Activated naive CD4-positive, alpha-beta T cell treated with anti-CD3 and anti-CD28 coated beads, Interleukin-2, amount 10 ng/mL, durations not matched to agents 7 days and 5 days (primary cell): ENCODE measurements around the gene ZNF324B.
A peak's percentile ranks its signal among the peaks of the same experiment; 100 is the strongest.
"Not testable (repeated sequence)": the region's sequence is repeated elsewhere in the genome, so short reads cannot be mapped to it uniquely, and the experiment has no call there.

Experiments used
- CTCF ChIA-PET: fragments of 350-600 bp; sonication (Branson Sonifier 250); formaldehyde crosslinking; loops from one replicate; lab custom pipeline; 2021; ENCODE audit warnings: antibody characterized with exemption; lab: Charles Lee
- DNase-seq: peaks from one replicate; pipeline ENCODE4 v3.0.0-alpha.2; 2020
- H3K27ac Mint-ChIP-seq: one replicate; pipeline ENCODE4 v1.8.0; 2021; ENCODE audit warnings: mild to moderate bottlenecking, moderate library complexity, mixed read lengths
- H3K27me3 Mint-ChIP-seq: one replicate; pipeline ENCODE4 v1.8.0; 2021; ENCODE audit warnings: mild to moderate bottlenecking, mixed read lengths
- H3K36me3 Mint-ChIP-seq: one replicate; pipeline ENCODE4 v1.8.0; 2021; ENCODE audit warnings: mixed read lengths
- H3K4me1 Mint-ChIP-seq: one replicate; pipeline ENCODE4 v1.8.0; 2021; ENCODE audit warnings: mixed read lengths
- H3K4me3 Mint-ChIP-seq: one replicate; pipeline ENCODE4 v1.8.0; 2021; ENCODE audit warnings: mild to moderate bottlenecking, moderate library complexity, mixed read lengths
- H3K9me3 Mint-ChIP-seq: one replicate; pipeline ENCODE4 v1.8.0; 2021; ENCODE audit warnings: mixed read lengths

Gene ZNF324B

DNA sequence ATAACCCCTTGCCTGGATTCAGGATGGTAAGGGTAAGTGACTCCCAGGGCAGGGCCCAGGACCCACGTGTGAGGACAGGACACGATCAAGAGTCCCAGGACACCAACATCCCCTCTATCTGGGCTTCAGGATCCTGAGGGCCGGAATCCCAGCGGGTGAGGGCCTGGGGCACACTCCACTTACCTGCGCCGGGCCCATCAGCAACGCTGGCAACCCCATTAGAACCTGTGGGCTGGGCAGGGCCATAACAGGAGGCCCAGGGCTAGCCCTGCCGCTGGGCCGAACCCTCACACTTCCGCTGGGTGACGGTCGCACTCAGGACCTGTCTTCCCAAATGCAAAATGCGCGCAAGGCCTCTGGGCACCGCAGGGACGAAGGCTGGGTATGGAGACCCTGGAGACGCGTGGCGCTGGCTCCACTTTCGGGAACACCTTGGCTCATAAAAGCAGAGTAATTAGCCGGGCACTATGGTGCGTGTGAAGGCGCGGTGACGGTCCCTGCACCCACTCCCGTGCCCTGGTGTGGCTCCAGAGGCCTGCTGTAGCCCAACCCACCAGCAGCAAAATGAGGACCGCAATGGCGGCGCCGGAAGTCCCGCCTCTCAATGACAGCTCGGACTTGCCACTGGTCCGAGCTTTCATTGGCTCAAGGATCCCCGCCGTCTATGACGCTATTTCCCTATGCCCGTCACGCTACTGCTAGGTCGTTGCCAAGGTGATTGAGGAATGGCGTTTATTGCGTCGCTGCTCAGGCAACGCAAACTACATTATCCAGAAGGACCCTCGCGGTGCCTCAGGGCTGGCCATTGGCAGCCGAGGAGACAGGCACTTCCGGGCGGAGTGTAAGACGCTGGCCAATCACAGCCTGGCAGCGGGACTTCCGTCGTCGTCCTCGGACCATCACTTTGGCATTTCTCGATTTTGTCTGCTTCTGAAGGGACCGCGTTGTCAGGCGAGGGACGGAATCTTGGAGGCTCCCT, 11.6 kb upstream of the ZNF324B start, which contains the start of gene ZNF132:
Gene ZNF132, minus strand, starts transcription at position 578 of the 979 bp plus-strand sequence. Its CDS starts 332 bp downstream, at position 246.
- H3K9me3 Mint-ChIP-seq, result peaks cover 63% of the 10 kb centered on the region
- H3K27ac Mint-ChIP-seq, result peak within 1 kb of the TSS; percentile 96
- CTCF ChIA-PET, result no interaction called here
- peak within 1 kb of the TSS; percentile 96 for H3K4me3 Mint-ChIP-seq
- H3K4me1 Mint-ChIP-seq, result peaks cover 28% of the 10 kb centered on the region
- peaks cover 3% of the 10 kb centered on the region for H3K27me3 Mint-ChIP-seq
- peak; percentile 97 for DNase-seq
- peaks cover 50% of the 10 kb centered on the region for H3K36me3 Mint-ChIP-seq

DNA sequence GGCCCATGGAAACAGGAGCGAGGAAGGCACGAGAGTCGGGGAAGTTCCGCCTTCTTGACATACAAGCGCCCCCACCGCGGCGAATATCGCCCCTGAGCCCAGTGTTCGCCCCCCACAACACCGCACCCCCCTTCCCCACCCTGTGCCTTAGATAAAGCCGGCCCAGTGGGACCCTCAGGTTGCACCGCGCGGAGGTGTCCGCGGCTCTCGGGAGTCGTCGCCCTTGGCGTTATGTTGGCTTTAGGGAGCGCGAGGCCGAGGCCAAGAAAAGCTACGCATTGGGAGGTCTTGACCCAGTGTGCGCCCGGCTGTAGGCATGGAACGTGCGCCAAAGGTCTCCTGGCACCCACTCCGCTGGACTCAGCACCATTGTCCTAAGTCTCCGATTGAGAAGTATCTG, 10.9 kb upstream of the ZNF324B start:
- Mint-ChIP-seq H3K4me3 (peak overlapping the region; percentile 96), H3K27me3 (peaks cover 3% of the 10 kb centered on the region), H3K9me3 (peaks cover 57% of the 10 kb centered on the region), H3K36me3 (peaks cover 43% of the 10 kb centered on the region), H3K4me1 (peaks cover 28% of the 10 kb centered on the region), H3K27ac (peak overlapping the region; percentile 96)
- CTCF ChIA-PET, result no interaction called here
- no peak for DNase-seq

DNA sequence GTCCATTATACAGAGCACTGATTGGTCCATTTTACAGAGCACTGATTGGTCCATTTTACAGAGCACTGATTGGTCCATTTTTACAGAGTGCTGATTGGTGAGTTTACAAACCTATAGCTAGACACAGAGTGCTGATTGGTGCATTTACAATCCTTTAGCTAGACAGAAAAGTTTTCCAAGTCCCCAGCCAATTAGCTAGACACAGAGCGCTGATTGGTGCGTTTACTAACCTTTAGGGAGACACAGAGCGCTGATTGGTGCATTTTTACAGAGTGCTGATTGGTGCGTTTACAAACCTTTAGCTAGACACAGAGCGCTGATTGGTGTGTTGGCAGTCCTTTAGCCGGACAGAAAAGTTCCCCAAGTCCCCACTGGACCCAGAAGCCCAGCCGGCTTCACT, 8.4 kb upstream of the ZNF324B start:
- CTCF ChIA-PET, H3K27ac Mint-ChIP-seq, H3K4me3 Mint-ChIP-seq, DNase-seq: not testable (repeated sequence)
- Mint-ChIP-seq H3K27me3 (peaks cover 16% of the 10 kb centered on the region), H3K9me3 (peaks cover 41% of the 10 kb centered on the region), H3K36me3 (peaks cover 27% of the 10 kb centered on the region), H3K4me1 (peaks cover 25% of the 10 kb centered on the region)

DNA sequence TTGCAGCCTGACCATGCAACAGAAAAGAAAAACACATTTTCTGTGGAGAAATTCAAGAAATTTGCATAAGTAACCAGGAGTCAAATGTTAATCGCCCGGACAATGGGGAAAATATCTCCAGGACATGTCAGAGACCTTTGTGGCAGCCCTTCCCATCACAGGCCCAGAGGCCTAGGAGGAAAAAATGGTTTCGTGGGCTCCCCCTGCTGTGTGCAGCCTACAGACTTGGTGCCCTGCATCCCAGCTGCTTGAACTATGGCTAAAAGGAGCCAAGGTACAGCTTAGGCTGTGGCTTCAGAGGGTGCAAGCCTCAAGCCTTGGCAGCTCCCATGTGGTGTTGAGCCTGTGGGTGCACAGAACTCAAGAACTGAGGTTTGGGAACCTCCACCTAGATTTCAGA, 2.6 kb upstream of the ZNF324B start:
- CTCF ChIA-PET, H3K27ac Mint-ChIP-seq, H3K4me3 Mint-ChIP-seq, DNase-seq: not testable (repeated sequence)
- H3K36me3 Mint-ChIP-seq, result peaks cover 14% of the 10 kb centered on the region
- H3K9me3 Mint-ChIP-seq, result peaks cover 16% of the 10 kb centered on the region
- peaks cover 22% of the 10 kb centered on the region for H3K4me1 Mint-ChIP-seq
- H3K27me3 Mint-ChIP-seq, result peaks cover 38% of the 10 kb centered on the region

DNA sequence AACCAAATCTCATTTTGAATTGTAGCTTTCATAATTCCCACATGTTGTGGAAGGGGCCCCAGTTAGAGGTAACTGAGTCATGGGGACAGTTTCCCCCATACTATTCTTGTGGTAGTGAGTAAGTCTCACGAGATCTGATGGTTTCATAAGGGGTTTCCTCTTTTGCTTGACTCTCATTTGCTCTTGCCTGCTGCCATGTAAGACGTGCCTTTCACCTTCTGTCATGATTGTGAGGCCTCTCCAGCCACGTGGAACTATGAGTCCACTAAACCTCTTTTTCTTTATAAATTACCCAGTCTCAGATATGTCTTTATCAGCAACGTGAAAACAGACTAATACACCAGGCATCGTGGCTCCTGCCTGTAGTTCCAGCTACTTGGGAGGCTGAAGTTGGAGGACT, 1.4 kb upstream of the ZNF324B start:
- H3K27ac Mint-ChIP-seq, CTCF ChIA-PET, H3K4me3 Mint-ChIP-seq, DNase-seq: not testable (repeated sequence)
- H3K36me3 Mint-ChIP-seq, result peaks cover 21% of the 10 kb centered on the region
- peaks cover 38% of the 10 kb centered on the region for H3K27me3 Mint-ChIP-seq
- H3K9me3 Mint-ChIP-seq, result peaks cover 13% of the 10 kb centered on the region
- H3K4me1 Mint-ChIP-seq, result peaks cover 22% of the 10 kb centered on the region

DNA sequence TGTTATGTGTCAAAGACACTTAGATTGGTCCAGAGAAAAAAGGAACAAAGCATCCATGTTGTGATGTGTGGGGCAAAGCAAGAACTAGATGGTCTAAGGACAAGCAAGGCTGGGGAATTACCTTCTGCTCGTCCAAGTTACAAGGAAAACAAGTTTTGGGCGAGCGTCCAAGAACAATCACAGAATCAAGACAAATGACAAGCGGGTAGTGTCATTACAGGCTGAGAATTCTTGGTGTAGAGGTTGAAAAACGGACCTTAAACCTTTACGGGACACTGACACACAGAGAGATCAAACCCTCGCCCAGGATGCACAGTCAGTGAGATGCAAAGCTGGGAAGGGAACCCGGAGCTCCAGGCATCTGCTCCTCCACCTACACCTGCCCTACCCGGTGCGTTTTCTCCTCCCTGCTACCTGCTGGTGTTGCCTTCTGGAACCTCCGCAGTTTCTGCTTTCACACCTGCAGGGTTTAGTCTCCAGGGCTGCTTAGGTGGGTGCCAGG, 515 bp upstream of the ZNF324B start:
- H3K27ac Mint-ChIP-seq, result peak overlapping the region; percentile 70
- H3K4me1 Mint-ChIP-seq, result peaks cover 22% of the 10 kb centered on the region
- CTCF ChIA-PET, result interaction anchor here (0.8 to 1.0 kb wide), 2 partner anchors 42 to 88 kb away, joined by 3 read pairs; partner anchors contain the start of genes ZNF497 and ZNF584
- DNase-seq, result no peak
- H3K27me3 Mint-ChIP-seq, result peaks cover 38% of the 10 kb centered on the region
- peaks cover 13% of the 10 kb centered on the region for H3K9me3 Mint-ChIP-seq
- peak overlapping the region; percentile 67 for H3K4me3 Mint-ChIP-seq
- peaks cover 23% of the 10 kb centered on the region for H3K36me3 Mint-ChIP-seq

DNA sequence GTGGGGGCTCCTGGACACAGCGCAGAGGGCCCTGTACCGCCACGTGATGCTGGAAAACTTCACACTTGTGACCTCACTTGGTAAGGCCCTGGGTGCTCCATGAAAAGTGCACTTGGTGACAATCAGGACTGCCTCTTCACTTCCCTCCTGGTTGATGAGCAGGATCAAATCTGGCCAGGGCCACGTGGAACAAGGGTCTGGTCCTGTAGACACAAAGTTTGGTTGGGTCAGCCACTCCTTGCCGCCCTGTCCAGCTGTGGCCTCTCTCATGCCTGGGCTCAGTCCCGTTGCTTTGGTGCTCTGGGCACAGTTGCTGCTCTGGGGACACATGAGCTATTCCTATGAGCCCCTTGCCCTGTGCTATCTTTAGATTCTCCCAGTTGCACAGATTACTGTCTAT, 2.3 kb downstream of the ZNF324B start:
- Mint-ChIP-seq H3K4me3 (no peak overlapping the region), H3K9me3 (peaks cover 6% of the 10 kb centered on the region), H3K36me3 (peaks cover 34% of the 10 kb centered on the region), H3K4me1 (peaks cover 22% of the 10 kb centered on the region), H3K27me3 (peaks cover 22% of the 10 kb centered on the region), H3K27ac (no peak overlapping the region)
- no peak for DNase-seq
- CTCF ChIA-PET, result no interaction called here

DNA sequence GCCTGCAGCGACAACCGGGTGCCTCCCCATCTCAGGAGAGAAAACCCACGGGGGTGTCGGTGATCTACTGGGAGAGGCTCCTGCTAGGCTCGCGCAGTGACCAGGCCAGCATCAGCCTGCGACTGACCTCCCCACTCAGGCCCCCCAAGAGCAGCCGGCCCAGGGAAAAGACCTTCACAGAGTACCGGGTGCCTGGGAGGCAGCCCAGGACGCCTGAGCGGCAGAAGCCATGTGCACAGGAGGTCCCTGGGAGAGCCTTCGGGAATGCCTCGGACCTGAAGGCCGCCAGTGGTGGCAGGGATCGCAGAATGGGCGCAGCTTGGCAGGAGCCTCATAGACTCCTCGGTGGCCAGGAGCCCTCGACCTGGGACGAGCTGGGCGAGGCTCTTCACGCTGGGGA, 3.9 kb downstream of the ZNF324B start:
- DNase-seq, result no peak
- Mint-ChIP-seq H3K36me3 (peaks cover 36% of the 10 kb centered on the region), H3K27me3 (peaks cover 8% of the 10 kb centered on the region), H3K4me1 (peaks cover 22% of the 10 kb centered on the region), H3K9me3 (no peaks in the 10 kb centered on the region), H3K27ac (no peak overlapping the region), H3K4me3 (no peak overlapping the region)
- CTCF ChIA-PET, result no interaction called here

DNA sequence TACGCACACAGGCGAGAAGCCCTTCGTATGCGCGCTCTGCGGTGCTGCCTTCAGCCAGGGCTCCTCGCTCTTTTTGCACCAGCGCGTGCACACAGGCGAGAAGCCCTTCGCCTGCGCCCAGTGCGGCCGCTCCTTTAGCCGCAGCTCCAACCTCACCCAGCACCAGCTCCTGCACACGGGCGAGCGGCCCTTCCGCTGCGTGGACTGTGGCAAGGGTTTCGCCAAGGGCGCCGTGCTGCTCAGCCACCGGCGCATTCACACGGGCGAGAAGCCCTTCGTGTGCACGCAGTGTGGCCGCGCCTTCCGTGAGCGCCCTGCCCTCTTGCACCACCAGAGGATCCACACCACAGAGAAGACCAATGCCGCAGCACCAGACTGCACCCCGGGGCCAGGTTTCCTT, 4.7 kb downstream of the ZNF324B start:
- no peak overlapping the region for H3K4me3 Mint-ChIP-seq
- DNase-seq, result no peak
- CTCF ChIA-PET, result no interaction called here
- peaks cover 3% of the 10 kb centered on the region for H3K27me3 Mint-ChIP-seq
- H3K9me3 Mint-ChIP-seq, result no peaks in the 10 kb centered on the region
- peaks cover 16% of the 10 kb centered on the region for H3K4me1 Mint-ChIP-seq
- H3K27ac Mint-ChIP-seq, result no peak overlapping the region
- H3K36me3 Mint-ChIP-seq, result peaks cover 36% of the 10 kb centered on the region

DNA sequence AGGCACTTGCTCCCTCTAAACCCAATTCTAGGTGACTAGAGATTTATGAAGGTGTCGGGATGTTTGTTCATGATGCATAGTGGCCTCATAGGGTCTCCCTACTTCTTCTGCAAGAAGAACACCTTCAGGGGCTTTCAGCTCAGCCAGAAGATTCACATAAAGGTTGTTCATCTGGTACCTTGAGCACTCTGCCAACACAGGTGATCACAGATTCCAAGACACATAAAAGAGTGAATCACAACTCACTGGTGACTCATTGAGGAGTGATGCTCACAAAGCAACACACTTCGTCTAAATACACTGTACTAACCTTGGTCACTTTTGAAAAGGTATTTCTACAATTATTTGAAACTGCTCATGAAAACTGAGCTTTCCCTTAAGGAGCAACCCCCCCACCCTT, 8.6 kb downstream of the ZNF324B start:
- Mint-ChIP-seq H3K36me3 (peaks cover 22% of the 10 kb centered on the region), H3K4me1 (no peaks in the 10 kb centered on the region), H3K27ac (no peak overlapping the region), H3K4me3 (no peak overlapping the region), H3K27me3 (no peaks in the 10 kb centered on the region), H3K9me3 (no peaks in the 10 kb centered on the region)
- CTCF ChIA-PET, result no interaction called here
- DNase-seq, result no peak

DNA sequence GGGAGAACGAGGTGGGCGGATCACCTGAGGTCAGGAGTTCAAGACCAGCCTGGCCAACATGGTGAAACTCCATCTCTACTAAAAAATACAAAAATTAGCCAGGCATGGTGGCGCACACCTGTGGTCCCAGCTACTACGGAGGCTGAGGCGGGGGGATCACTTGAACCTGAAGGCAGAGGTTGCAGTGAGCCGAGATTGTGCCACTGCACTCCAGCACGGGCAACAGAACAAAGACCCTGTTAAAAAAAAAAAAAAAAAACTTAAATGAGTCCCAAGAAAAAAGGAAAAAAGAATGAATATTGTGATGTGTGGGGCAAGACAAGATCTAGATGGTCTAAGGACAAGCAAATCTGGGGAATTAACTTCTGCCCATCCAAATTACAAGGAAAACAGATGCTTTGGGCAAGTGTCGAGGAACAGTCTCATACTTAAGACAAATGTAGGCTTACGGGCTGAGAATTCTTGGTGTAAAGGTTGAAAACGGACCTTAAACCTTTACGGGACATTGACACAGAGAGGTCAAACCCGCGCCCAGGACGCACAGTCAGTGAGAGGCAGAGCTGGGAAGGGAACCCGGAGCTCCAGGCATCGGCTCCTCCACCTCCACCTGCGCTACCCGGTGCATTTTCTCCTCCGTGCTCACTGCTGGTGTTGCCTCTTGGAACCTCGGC, 14.8 kb downstream of the ZNF324B start:
- Mint-ChIP-seq H3K27ac (no peak overlapping the region), H3K9me3 (no peaks in the 10 kb centered on the region), H3K4me1 (peaks cover 23% of the 10 kb centered on the region), H3K4me3 (peak overlapping the region; percentile 81), H3K36me3 (peaks cover 11% of the 10 kb centered on the region), H3K27me3 (peaks cover 14% of the 10 kb centered on the region)
- no peak for DNase-seq
- CTCF ChIA-PET, result interaction anchor here (0.7 kb wide), 1 partner anchor 54 kb away, joined by 3 read pairs; the partner anchor contains the start of gene ZBTB45

DNA sequence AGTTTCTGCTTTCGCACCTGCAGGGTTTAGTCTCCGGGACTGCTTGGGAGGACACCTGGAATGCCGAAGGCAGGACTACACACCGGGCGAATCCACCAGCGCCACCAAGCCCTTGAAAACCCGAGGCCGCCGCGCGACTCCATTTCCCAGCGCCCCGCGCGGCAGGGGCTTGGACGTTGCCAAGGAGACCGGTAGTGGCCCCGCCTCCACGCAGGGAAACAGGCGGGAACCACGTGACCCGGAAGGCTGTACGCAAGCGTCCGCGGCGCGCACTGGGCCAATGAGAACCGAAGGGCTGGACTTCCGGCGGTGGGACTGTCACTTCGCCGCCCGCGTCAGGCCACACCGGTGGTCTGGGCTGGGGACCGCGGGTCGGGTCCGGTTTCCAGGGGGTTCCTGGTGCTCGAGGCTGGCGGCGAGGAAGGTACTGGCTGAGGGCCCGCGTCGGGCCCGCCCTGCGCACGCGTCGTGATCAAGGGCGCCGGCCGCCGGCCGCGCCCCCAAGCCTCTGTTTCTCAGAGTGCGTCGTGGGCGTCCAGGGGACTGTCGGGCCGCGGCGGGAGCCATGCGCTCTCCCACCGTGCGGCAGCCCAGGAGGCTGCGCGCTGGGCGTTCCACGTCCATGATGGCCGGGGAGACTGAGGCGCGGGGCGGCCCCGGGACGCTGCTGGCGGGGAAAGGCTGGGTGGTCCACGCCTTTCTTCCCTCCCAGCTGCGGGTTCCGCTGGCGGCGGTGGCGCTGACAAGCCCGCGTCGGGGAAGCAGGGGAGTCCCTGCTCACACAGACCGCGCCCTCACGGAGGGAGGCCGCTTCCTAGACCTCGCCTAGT, 15.6 kb downstream of the ZNF324B start, which contains the start of gene ZNF324:
Gene ZNF324, plus strand, starts transcription at position 321 of the 830 bp plus-strand sequence. CDS start 2,106 bp downstream, outside the sequence.
- peaks cover 14% of the 10 kb centered on the region for H3K27me3 Mint-ChIP-seq
- H3K4me1 Mint-ChIP-seq, result peaks cover 23% of the 10 kb centered on the region
- no peaks in the 10 kb centered on the region for H3K9me3 Mint-ChIP-seq
- DNase-seq, result peak; percentile 98
- H3K36me3 Mint-ChIP-seq, result peaks cover 11% of the 10 kb centered on the region
- CTCF ChIA-PET, result interaction anchor here (0.7 to 1.5 kb wide), 2 partner anchors 52 to 53 kb away, joined by 3 to 6 read pairs; partner anchors contain the start of gene ZBTB45
- H3K27ac Mint-ChIP-seq, result peak within 1 kb of the TSS; percentile 76
- peak within 1 kb of the TSS; percentile 81 for H3K4me3 Mint-ChIP-seq

DNA sequence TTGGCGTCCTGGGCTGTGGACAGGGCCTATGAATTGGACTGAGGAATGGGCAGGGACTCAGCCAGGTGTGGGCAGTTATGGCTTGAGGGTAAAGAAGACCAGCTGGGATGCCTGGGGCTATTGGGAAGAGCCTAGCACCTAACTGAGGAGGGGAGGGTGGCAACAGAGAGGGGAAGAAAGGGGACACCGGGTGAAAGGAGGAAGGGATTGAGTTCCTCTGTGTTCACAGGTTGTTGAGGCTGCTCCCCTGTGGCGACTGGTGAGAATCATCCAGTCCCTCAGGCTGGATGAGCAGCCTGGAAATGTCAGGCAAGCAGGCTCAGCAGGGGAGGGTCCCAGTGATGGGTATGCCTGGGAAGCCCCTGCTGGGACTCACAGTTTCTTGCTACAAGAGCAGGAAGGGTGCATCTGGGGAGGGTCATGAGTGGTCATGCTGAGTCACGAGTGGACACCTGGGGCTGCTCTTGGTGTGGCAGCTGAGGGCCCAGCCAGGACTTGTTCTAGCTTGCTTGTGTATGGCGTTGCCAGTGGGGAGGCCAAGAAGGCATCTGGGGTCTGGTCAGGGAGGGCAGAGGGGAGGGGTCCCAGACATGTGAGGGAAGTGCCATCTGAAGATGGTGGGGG, 16.9 kb downstream of the ZNF324B start:
- Mint-ChIP-seq H3K36me3 (peaks cover 17% of the 10 kb centered on the region), H3K4me3 (peak overlapping the region; percentile 81), H3K27ac (no peak overlapping the region), H3K9me3 (no peaks in the 10 kb centered on the region), H3K27me3 (peaks cover 14% of the 10 kb centered on the region), H3K4me1 (peaks cover 23% of the 10 kb centered on the region)
- CTCF ChIA-PET, result interaction anchor here (1.5 kb wide), 1 partner anchor 51 kb away, joined by 6 read pairs; the partner anchor contains the start of gene ZBTB45
- no peak for DNase-seq
